ENCODE data around the gene FAM184B. TPM values are rescaled to one million over a fixed set of nuclear protein-coding genes. Genes with fewer than 3 reads are reported as not detected.

The FAM184B gene
- total RNA-seq, 1 donor from 2014 or later = 0.17 TPM

- no peak for TF ChIP-seq CTCF (IDR thresholded peaks at IDR 0.05; ENCODE audit: unreplicated experiment)
- Mint-ChIP-seq H3K36me3 (ENCODE audit: insufficient read depth) (peaks cover 9% of the 10 kb centered on the region), H3K9me3 (ENCODE audit: low read depth) (no peaks in the 10 kb centered on the region), H3K4me1 (ENCODE audit: low read depth) (no peaks in the 10 kb centered on the region), H3K27me3 (peaks cover 3% of the 10 kb centered on the region), H3K27ac (no peak overlapping the region), H3K4me3 (ENCODE audit: low read depth) (no peak overlapping the region)
- no peak for DNase-seq (ENCODE audit: low spot score, unreplicated experiment)
Observed at GRCh38 chr4:17788956-17789355, 7.5 kb upstream of the FAM184B start.

GRCh38 chr4:17787315-17787714, 5.9 kb upstream of the FAM184B start:
- Mint-ChIP-seq H3K9me3 (ENCODE audit: low read depth) (no peaks in the 10 kb centered on the region), H3K4me1 (ENCODE audit: low read depth) (no peaks in the 10 kb centered on the region), H3K4me3 (ENCODE audit: low read depth) (no peak overlapping the region), H3K36me3 (ENCODE audit: insufficient read depth) (peaks cover 6% of the 10 kb centered on the region), H3K27ac (no peak overlapping the region), H3K27me3 (peaks cover 15% of the 10 kb centered on the region)
- no peak for TF ChIP-seq CTCF (IDR thresholded peaks at IDR 0.05; ENCODE audit: unreplicated experiment)
- no peak for DNase-seq (ENCODE audit: low spot score, unreplicated experiment)

- TF ChIP-seq CTCF (IDR thresholded peaks at IDR 0.05; ENCODE audit: unreplicated experiment) = no peak
- no peak overlapping the region for H3K27ac Mint-ChIP-seq
Observed at GRCh38 chr4:17786567-17786966, 5.1 kb upstream of the FAM184B start.

GRCh38 chr4:17785858-17786257, 4.4 kb upstream of the FAM184B start:
- Mint-ChIP-seq H3K36me3 (ENCODE audit: insufficient read depth) (no peaks in the 10 kb centered on the region), H3K27ac (no peak overlapping the region), H3K4me3 (ENCODE audit: low read depth) (no peak overlapping the region), H3K4me1 (ENCODE audit: low read depth) (peaks cover 7% of the 10 kb centered on the region), H3K27me3 (peaks cover 26% of the 10 kb centered on the region), H3K9me3 (ENCODE audit: low read depth) (no peaks in the 10 kb centered on the region)
- TF ChIP-seq CTCF (IDR thresholded peaks at IDR 0.05; ENCODE audit: unreplicated experiment) = no peak
- DNase-seq (ENCODE audit: low spot score, unreplicated experiment) = no peak

More at GRCh38 chr4:17786567-17786966, 5.1 kb upstream of the FAM184B start:
- Mint-ChIP-seq H3K36me3 (ENCODE audit: insufficient read depth) (peaks cover 1% of the 10 kb centered on the region), H3K27me3 (peaks cover 23% of the 10 kb centered on the region), H3K4me1 (ENCODE audit: low read depth) (peaks cover 6% of the 10 kb centered on the region), H3K4me3 (ENCODE audit: low read depth) (no peak overlapping the region), H3K9me3 (ENCODE audit: low read depth) (no peaks in the 10 kb centered on the region)
- DNase-seq (ENCODE audit: low spot score, unreplicated experiment) = no peak

- H3K4me1 Mint-ChIP-seq (ENCODE audit: low read depth) = peaks cover 9% of the 10 kb centered on the region
- no peaks in the 10 kb centered on the region for H3K36me3 Mint-ChIP-seq (ENCODE audit: insufficient read depth)
- H3K27ac Mint-ChIP-seq = no peak overlapping the region
- no peaks in the 10 kb centered on the region for H3K9me3 Mint-ChIP-seq (ENCODE audit: low read depth)
- no peak for DNase-seq (ENCODE audit: low spot score, unreplicated experiment)
- no peak for TF ChIP-seq CTCF (IDR thresholded peaks at IDR 0.05; ENCODE audit: unreplicated experiment)
- peaks cover 55% of the 10 kb centered on the region for H3K27me3 Mint-ChIP-seq
- peak overlapping the region; percentile 56 for H3K4me3 Mint-ChIP-seq (ENCODE audit: low read depth)
Observed at GRCh38 chr4:17780501-17781299, 721 bp downstream of the FAM184B start.

Measured in progenitor cell of endocrine pancreas (in vitro differentiated cells).